GM19351 (cell line): Measurements from ENCODE around the gene NFASC.

Experiments
- ATAC-seq: cut with Tn5 transposase; IDR thresholded peaks from one replicate; pipeline ENCODE4 v1.9.1; 2021; ENCODE audit warnings: mild to moderate bottlenecking, moderate library complexity; ENCODE audit not compliant: unreplicated experiment

NFASC gene

GRCh38 chr1:204870160-204870912, at the start of gene NFASC:
TSS of gene NFASC (plus strand) at chr1:204870862. CDS start at chr1:204944316, 73,454 bp downstream.
- no peak for ATAC-seq

- no peak for ATAC-seq
Observed at GRCh38 chr1:204821476-204821875, 49.2 kb upstream of the NFASC start.

GRCh38 chr1:204821924-204822323, 48.7 kb upstream of the NFASC start:
- no peak for ATAC-seq

- ATAC-seq: no peak
Observed at GRCh38 chr1:204826970-204827369, 43.7 kb upstream of the NFASC start.

- no peak for ATAC-seq
Observed at GRCh38 chr1:204828352-204828850, 42.3 kb upstream of the NFASC start.

- ATAC-seq: no peak
Observed at GRCh38 chr1:204829133-204829825, 41.4 kb upstream of the NFASC start.

GRCh38 chr1:204830747-204831146, 39.9 kb upstream of the NFASC start:
- no peak for ATAC-seq

GRCh38 chr1:204831186-204831585, 39.5 kb upstream of the NFASC start:
- no peak for ATAC-seq

- no peak for ATAC-seq
Observed at GRCh38 chr1:204834336-204834735, 36.3 kb upstream of the NFASC start.

- ATAC-seq: no peak
Observed at GRCh38 chr1:204834752-204835151, 35.9 kb upstream of the NFASC start.

GRCh38 chr1:204835737-204836136, 34.9 kb upstream of the NFASC start:
- ATAC-seq: no peak

- ATAC-seq: no peak
Observed at GRCh38 chr1:204836856-204837255, 33.8 kb upstream of the NFASC start.

- no peak for ATAC-seq
Observed at GRCh38 chr1:204837440-204838084, 33.1 kb upstream of the NFASC start.

- ATAC-seq: no peak
Observed at GRCh38 chr1:204841316-204841715, 29.3 kb upstream of the NFASC start.

- no peak for ATAC-seq
Observed at GRCh38 chr1:204841798-204842197, 28.9 kb upstream of the NFASC start.

GRCh38 chr1:204842369-204842768, 28.3 kb upstream of the NFASC start:
- no peak for ATAC-seq

- no peak for ATAC-seq
Observed at GRCh38 chr1:204842892-204843291, 27.8 kb upstream of the NFASC start.

GRCh38 chr1:204846546-204846945, 24.1 kb upstream of the NFASC start:
- no peak for ATAC-seq

- ATAC-seq: no peak
Observed at GRCh38 chr1:204848579-204848978, 22.1 kb upstream of the NFASC start.

- no peak for ATAC-seq
Observed at GRCh38 chr1:204852854-204853253, 17.8 kb upstream of the NFASC start.

- no peak for ATAC-seq
Observed at GRCh38 chr1:204853436-204853835, 17.2 kb upstream of the NFASC start.

- ATAC-seq: no peak
Observed at GRCh38 chr1:204854286-204854685, 16.4 kb upstream of the NFASC start.
